Measurements from ENCODE around the gene SPSB1. TPM values are rescaled to one million over a fixed set of nuclear protein-coding genes. Genes with fewer than 3 reads are reported as not detected.

The SPSB1 gene
- total and polyA plus RNA-seq, 10 of the 15 experiments (the other 5 are each of a cell fraction or from before 2014, with no cell fraction given): 0.02 to 2.0 (median 0.90) TPM; not detected in 1

GRCh38 chr1:9397997-9398526, 105.4 kb downstream of the SPSB1 start:
- intact Hi-C loops (cut with micrococcal nuclease; ENCODE audit: unreplicated experiment) (no loop called here), in situ Hi-C loops (cut with MboI) (no loop called here)
- no peaks in the 10 kb centered on the region for H4K20me1 ChIP-seq (ENCODE audit: control insufficient read depth, insufficient read depth)
- H2AFZ ChIP-seq (ENCODE audit: control insufficient read depth, low read depth, low read length): no peak overlapping the region
- POLR2A ChIA-PET: no interaction called here
- TF ChIP-seq RELA (IDR thresholded peaks at IDR 0.05; ENCODE audit: borderline replicate concordance, partially characterized antibody) (no peak), STAT3 (IDR thresholded peaks at IDR 0.05; ENCODE audit: low read depth, low read length) (no peak), ZSCAN29 (IDR thresholded peaks at IDR 0.05) (no peak), HDAC2 (IDR thresholded peaks at IDR 0.05) (no peak), PBX3 (IDR thresholded peaks at IDR 0.05; ENCODE audit: insufficient replicate concordance, low read depth, low read length) (no peak), RB1 (IDR thresholded peaks at IDR 0.05; ENCODE audit: borderline replicate concordance) (no peak), MAX (IDR thresholded peaks at IDR 0.05; ENCODE audit: low read depth, low read length) (no peak), CHD1 (IDR thresholded peaks at IDR 0.05; ENCODE audit: low read depth, low read length) (no peak), CEBPZ (IDR thresholded peaks at IDR 0.05; ENCODE audit: low read depth, low read length) (no peak), SKIL (IDR thresholded peaks at IDR 0.05; ENCODE audit: low read depth, poor library complexity, severe bottlenecking) (no peak)
- no peaks in the 10 kb centered on the region for H3K4me1 ChIP-seq (ENCODE audit: control insufficient read depth, insufficient read depth, low read length)
- no peaks in the 10 kb centered on the region for H3K79me2 ChIP-seq (ENCODE audit: control insufficient read depth, insufficient read depth, low read length)
- SMC1A ChIA-PET (ENCODE audit: uncharacterized antibody, unreplicated experiment): no interaction called here
- no peaks in the 10 kb centered on the region for H3K36me3 ChIP-seq (ENCODE audit: control insufficient read depth in 2 of 2, insufficient read depth in 2 of 2, low read length in 1 of 2)
- 33% methylated on average over 13 of the region's 13 CpGs for WGBS (ENCODE audit: insufficient coverage, insufficient replicate concordance, low lambda C conversion rate, missing lambda C conversion rate)
- no peak overlapping the region for H3K4me2 ChIP-seq (ENCODE audit: control insufficient read depth, insufficient read depth)
- no peak for ATAC-seq
- FAIRE-seq: no peak
- CTCF ChIA-PET: interaction anchor here (0.5 to 2.2 kb wide), 2 partner anchors 58 to 1562 kb away, joined by 3 to 6 read pairs; no protein-coding TSS in a partner anchor
- DNase-seq (ENCODE audit: low read depth, low spot score): no peak
- no peaks in the 10 kb centered on the region; a peak in 1 of 4 replicates for H3K27me3 ChIP-seq (replicated peaks in 1 of 2; ENCODE audit: control insufficient read depth in 2 of 2, insufficient read depth in 2 of 2, low read length in 1 of 2)
- H3K9me3 ChIP-seq (replicated peaks; ENCODE audit: control insufficient read depth, insufficient read depth, low read length): peaks cover 2% of the 10 kb centered on the region; the same call in 2 of the 3 replicates
- BruUV-seq (replicated peaks): no TSS peak
- H3K4me3 ChIP-seq: no peak overlapping the region
- H3K9ac ChIP-seq (ENCODE audit: control insufficient read depth, insufficient read depth, low read length): no peak overlapping the region
- no peak overlapping the region for H3K27ac ChIP-seq (ENCODE audit: control insufficient read depth, insufficient read depth)
- RAD21 ChIA-PET (ENCODE audit: unreplicated experiment): interaction anchor here (0.7 kb wide), 1 partner anchor 11 kb away, joined by 3 read pairs; no protein-coding TSS in a partner anchor

Data from GM12878 (cell line).